CD14-positive monocyte (primary cell): ENCODE measurements around the gene MLF2. TPM values are rescaled to one million over a fixed set of nuclear protein-coding genes. Genes with fewer than 3 reads are reported as not detected.
"Not testable (repeated sequence)": the region's sequence is repeated elsewhere in the genome, so short reads cannot be mapped to it uniquely, and the experiment has no call there.

Experiments used
- DNase-seq, 3 donors: peaks; one replicate each; pipeline ENCODE4 v3.0.0-alpha.2; 2011 to 2022
- H2AFZ ChIP-seq: 2 replicates; pipeline ENCODE4 v1.6.0; 2012; ENCODE audit warnings: mild to moderate bottlenecking, low read depth, low read length, inconsistent platforms; ENCODE audit not compliant: insufficient read depth, poor library complexity, severe bottlenecking
- H3K27ac ChIP-seq, 2 donors: 1 replicate in 1 of 2; 2 replicates in 1 of 2; pipeline ENCODE4 v1.5.1; 2012 to 2013; ENCODE audit warnings: low read length in 2 of 2, control low read depth in 1 of 2, inconsistent platforms in 1 of 2, low read depth in 1 of 2, mild to moderate bottlenecking in 1 of 2
- H3K27me3 ChIP-seq, 2 donors: one replicate each; pipeline versions ENCODE4 v1.6.0 to v1.6.1; 2011 to 2013; ENCODE audit warnings: low read length in 2 of 2; ENCODE audit not compliant: control insufficient read depth in 2 of 2, insufficient read depth in 2 of 2
- H3K36me3 ChIP-seq, 2 donors: replicated peaks in 1 of 2; 1 replicate in 1 of 2; 2 replicates in 1 of 2; pipeline versions ENCODE4 v1.5.1 to v1.6.1; 2012 to 2013; ENCODE audit warnings: low read length in 2 of 2, control low read depth in 1 of 2, inconsistent platforms in 1 of 2, mild to moderate bottlenecking in 1 of 2; ENCODE audit not compliant: insufficient read depth in 2 of 2, control insufficient read depth in 1 of 2
- H3K4me1 ChIP-seq, 2 donors: 1 replicate in 1 of 2; 2 replicates in 1 of 2; pipeline versions ENCODE4 v1.5.1 to v1.6.1; 2012 to 2013; ENCODE audit warnings: low read length in 2 of 2, control low read depth in 1 of 2, inconsistent platforms in 1 of 2, mild to moderate bottlenecking in 1 of 2, moderate library complexity in 1 of 2; ENCODE audit not compliant: insufficient read depth in 2 of 2, control insufficient read depth in 1 of 2
- H3K4me2 ChIP-seq: replicated peaks from 2 replicates; pipeline ENCODE3; 2012; ENCODE audit warnings: low read length, moderate library complexity, mild to moderate bottlenecking; ENCODE audit not compliant: poor library complexity, severe bottlenecking; ENCODE audit errors: extremely low read depth
- H3K4me3 ChIP-seq, 3 experiments: fragments of 200-600 bp in 1 of 3; sonication (generic) in 1 of 3; replicated peaks in 1 of 3; 1 replicate in 2 of 3; 2 replicates in 1 of 3; pipeline ENCODE4 v1.5.1; 2011 to 2013; ENCODE audit warnings: low read length in 3 of 3, mild to moderate bottlenecking in 3 of 3, control low read depth in 2 of 3, low read depth in 2 of 3, inconsistent platforms in 1 of 3, moderate library complexity in 1 of 3
- H3K79me2 ChIP-seq: 2 replicates; pipeline ENCODE4 v1.6.0; 2012; ENCODE audit warnings: mild to moderate bottlenecking, control low read depth, inconsistent platforms, low read length, moderate library complexity; ENCODE audit not compliant: insufficient read depth
- H3K9ac ChIP-seq: 2 replicates; pipeline ENCODE4 v1.6.0; 2017; ENCODE audit warnings: low read length, mild to moderate bottlenecking; ENCODE audit not compliant: insufficient read depth, poor library complexity, severe bottlenecking
- H3K9me3 ChIP-seq, 2 donors: replicated peaks in 1 of 2; 1 replicate in 1 of 2; 2 replicates in 1 of 2; pipeline versions ENCODE4 v1.5.1 to v1.6.1; 2012 to 2013; ENCODE audit warnings: low read length in 2 of 2, control low read depth in 1 of 2; ENCODE audit not compliant: control insufficient read depth in 1 of 2, insufficient read depth in 1 of 2
- H4K20me1 ChIP-seq: 2 replicates; pipeline ENCODE4 v1.6.0; 2012; ENCODE audit warnings: mild to moderate bottlenecking, low read length, control low read depth, moderate library complexity; ENCODE audit not compliant: insufficient read depth
- H3K27ac Mint-ChIP-seq, 7 donors: one replicate each; pipeline ENCODE4 v1.8.0; 2020; ENCODE audit warnings: mild to moderate bottlenecking in 7 of 7, mixed read lengths in 7 of 7, moderate library complexity in 6 of 7, inconsistent platforms in 2 of 7
- H3K27me3 Mint-ChIP-seq, 3 donors: one replicate each; pipeline ENCODE4 v1.8.0; 2021 to 2022; ENCODE audit warnings: low read depth in 3 of 3, mild to moderate bottlenecking in 3 of 3, mixed read lengths in 3 of 3, moderate library complexity in 3 of 3, inconsistent platforms in 1 of 3
- H3K36me3 Mint-ChIP-seq, 2 donors: one replicate each; pipeline ENCODE4 v1.8.0; 2020; ENCODE audit warnings: mixed read lengths in 2 of 2, inconsistent platforms in 1 of 2, mild to moderate bottlenecking in 1 of 2
- H3K4me1 Mint-ChIP-seq: one replicate; pipeline ENCODE4 v1.8.0; 2020; ENCODE audit warnings: mild to moderate bottlenecking, mixed read lengths
- H3K4me3 Mint-ChIP-seq, 2 donors: one replicate each; pipeline ENCODE4 v1.8.0; 2020; ENCODE audit warnings: mild to moderate bottlenecking in 2 of 2, mixed read lengths in 2 of 2, moderate library complexity in 1 of 2
- H3K9me3 Mint-ChIP-seq, 7 donors: one replicate each; pipeline ENCODE4 v1.8.0; 2020 to 2022; ENCODE audit warnings: mixed read lengths in 7 of 7, mild to moderate bottlenecking in 6 of 7, moderate library complexity in 6 of 7, inconsistent platforms in 2 of 7
- CTCF ChIP-seq: fragments of 200-600 bp; IDR thresholded peaks from one replicate; pipeline ENCODE4 v1.8.0; 2022; ENCODE audit warnings: antibody characterized with exemption, mild to moderate bottlenecking
- WGBS: methylation state at CpG from one replicate; pipeline ENCODE4 v1.1.5; 2013; ENCODE audit warnings: missing lambda C conversion rate; ENCODE audit not compliant: insufficient coverage; 5-methylcytosine and 5-hydroxymethylcytosine counted together
- intact Hi-C, 2 donors: fragments of 100-400 bp; cut with micrococcal nuclease; formaldehyde crosslinking; loops; one replicate each; pipeline versions ENCODE4 v1.15.0 to v1.15.1; 2023
- polyA plus RNA-seq, 3 donors: library from polyadenylated mRNA; depleted of rRNA in 1 of 3; unstranded in 2 of 3; stranded (reverse) in 1 of 3; fragments of 300-500 nt in 2 of 3; fragments of >200 nt in 1 of 3; fragmentation: Illumina TruSeq in 2 of 3; gene quantifications; 1 replicate in 2 of 3; 2 replicates in 1 of 3; pipeline ENCODE4 v1.2.3, GENCODE V29; 2012 to 2021

Gene MLF2
- polyA plus RNA-seq, 3 donors: 113 to 211 (median 140) TPM

DNA sequence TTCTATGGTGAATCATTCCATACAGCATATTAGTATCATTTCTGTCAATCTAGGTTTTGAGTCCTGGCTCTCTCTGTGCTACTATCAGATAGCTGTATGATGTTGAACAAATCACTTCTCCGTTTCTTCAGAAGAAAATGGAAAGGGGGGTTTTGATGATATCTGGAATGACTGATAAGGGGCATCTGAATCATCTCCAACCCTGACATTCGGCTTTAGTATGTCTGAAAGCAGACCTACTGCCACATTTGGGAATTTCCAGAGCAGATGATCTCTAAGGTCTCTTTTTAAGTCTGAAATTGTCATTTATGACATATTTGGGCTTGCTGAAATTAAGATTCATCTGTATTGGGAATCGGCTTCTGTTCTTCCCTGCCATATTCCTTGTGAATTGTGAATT lies 10.1 kb downstream of the MLF2 start:
- no peak overlapping the region for H3K4me3 ChIP-seq
- H3K36me3 Mint-ChIP-seq: peaks cover 24% of the 10 kb centered on the region in 2 donors
- peaks cover 24% of the 10 kb centered on the region for H3K4me1 Mint-ChIP-seq
- DNase-seq: peak in 1 of 3 donors; percentile 54
- H3K36me3 ChIP-seq: peaks cover 8 to 14% of the 10 kb centered on the region in 2 donors
- no peak overlapping the region for H3K27ac Mint-ChIP-seq
- H4K20me1 ChIP-seq: no peaks in the 10 kb centered on the region
- H3K9me3 ChIP-seq: no peaks in the 10 kb centered on the region
- peaks cover 0 to 4% (median 0%) of the 10 kb centered on the region in 3 donors for H3K27me3 Mint-ChIP-seq
- H3K9me3 Mint-ChIP-seq: peaks cover 0 to 2% (median 0%) of the 10 kb centered on the region in 7 donors
- H2AFZ ChIP-seq: no peak overlapping the region
- no peak overlapping the region for H3K27ac ChIP-seq
- no peaks in the 10 kb centered on the region for H3K79me2 ChIP-seq
- TF ChIP-seq CTCF: no peak
- H3K9ac ChIP-seq: no peak overlapping the region
- no peak overlapping the region for H3K4me3 Mint-ChIP-seq
- no peaks in the 10 kb centered on the region for H3K27me3 ChIP-seq
- no peak overlapping the region for H3K4me2 ChIP-seq
- intact Hi-C loops: no loop called here
- 100% methylated on average over 1 of the region's 3 CpGs for WGBS
- peaks cover 20 to 23% of the 10 kb centered on the region in 2 donors for H3K4me1 ChIP-seq

- H3K4me3 Mint-ChIP-seq: not testable (repeated sequence)
These were observed 10.9 kb downstream of the MLF2 start for GRCh38 chr12:6742080-6742479.

More at GRCh38 chr12:6742080-6742479, 10.9 kb downstream of the MLF2 start:
- H3K27ac Mint-ChIP-seq, H3K27me3 Mint-ChIP-seq, H3K27ac ChIP-seq, H2AFZ ChIP-seq, H4K20me1 ChIP-seq, H3K36me3 ChIP-seq, intact Hi-C loops, H3K4me2 ChIP-seq, H3K79me2 ChIP-seq, H3K9me3 ChIP-seq, DNase-seq, H3K27me3 ChIP-seq, H3K9ac ChIP-seq, H3K4me3 ChIP-seq, H3K9me3 Mint-ChIP-seq: not testable (repeated sequence)
- no CpG with 5 or more reads among the region's 12 CpGs for WGBS
- H3K36me3 Mint-ChIP-seq: peaks cover 16% of the 10 kb centered on the region in 2 donors
- peaks cover 21% of the 10 kb centered on the region for H3K4me1 Mint-ChIP-seq
- H3K4me1 ChIP-seq: peaks cover 20 to 23% of the 10 kb centered on the region in 2 donors
